Kidney capillary endothelial cell (primary cell): ENCODE measurements around the gene SLC50A1.

Experiments
- DNase-seq: peaks from one replicate; pipeline ENCODE4 v3.0.0-alpha.2; 2018; ENCODE audit warnings: low spot score

The SLC50A1 gene, protein sequence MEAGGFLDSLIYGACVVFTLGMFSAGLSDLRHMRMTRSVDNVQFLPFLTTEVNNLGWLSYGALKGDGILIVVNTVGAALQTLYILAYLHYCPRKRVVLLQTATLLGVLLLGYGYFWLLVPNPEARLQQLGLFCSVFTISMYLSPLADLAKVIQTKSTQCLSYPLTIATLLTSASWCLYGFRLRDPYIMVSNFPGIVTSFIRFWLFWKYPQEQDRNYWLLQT

DNA sequence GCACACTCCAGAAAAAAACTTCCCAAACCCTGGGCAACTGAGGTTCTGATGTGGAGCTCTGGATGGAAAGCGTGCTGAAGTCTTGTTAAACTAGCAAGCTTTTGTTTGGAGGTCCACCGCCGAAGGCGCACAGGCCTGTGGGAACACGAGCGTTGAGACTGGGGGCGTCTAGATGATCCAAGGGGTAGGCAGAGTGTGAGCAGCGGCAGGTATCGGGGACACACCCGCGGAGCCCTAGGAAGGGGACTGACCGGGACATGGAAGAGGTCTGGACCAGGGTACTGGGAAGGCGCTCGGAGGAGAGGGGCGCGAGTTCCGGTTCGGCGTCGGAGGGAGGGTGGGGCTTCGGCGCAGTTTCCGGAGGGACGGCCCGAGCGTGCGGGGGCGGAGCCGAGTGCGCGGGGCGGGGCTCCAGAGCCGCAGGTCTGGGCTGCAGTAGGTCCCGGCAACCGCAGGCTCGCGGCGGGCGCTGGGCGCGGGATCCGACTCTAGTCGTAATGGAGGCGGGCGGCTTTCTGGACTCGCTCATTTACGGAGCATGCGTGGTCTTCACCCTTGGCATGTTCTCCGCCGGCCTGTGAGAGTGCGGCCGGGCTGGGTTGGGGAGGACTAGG is at the start of gene SLC50A1:
Gene SLC50A1 (plus strand): TSS at position 438 of the 614 bp plus-strand sequence. CDS start 60 bp downstream, at position 498.
- peak; percentile 88 for DNase-seq

DNA sequence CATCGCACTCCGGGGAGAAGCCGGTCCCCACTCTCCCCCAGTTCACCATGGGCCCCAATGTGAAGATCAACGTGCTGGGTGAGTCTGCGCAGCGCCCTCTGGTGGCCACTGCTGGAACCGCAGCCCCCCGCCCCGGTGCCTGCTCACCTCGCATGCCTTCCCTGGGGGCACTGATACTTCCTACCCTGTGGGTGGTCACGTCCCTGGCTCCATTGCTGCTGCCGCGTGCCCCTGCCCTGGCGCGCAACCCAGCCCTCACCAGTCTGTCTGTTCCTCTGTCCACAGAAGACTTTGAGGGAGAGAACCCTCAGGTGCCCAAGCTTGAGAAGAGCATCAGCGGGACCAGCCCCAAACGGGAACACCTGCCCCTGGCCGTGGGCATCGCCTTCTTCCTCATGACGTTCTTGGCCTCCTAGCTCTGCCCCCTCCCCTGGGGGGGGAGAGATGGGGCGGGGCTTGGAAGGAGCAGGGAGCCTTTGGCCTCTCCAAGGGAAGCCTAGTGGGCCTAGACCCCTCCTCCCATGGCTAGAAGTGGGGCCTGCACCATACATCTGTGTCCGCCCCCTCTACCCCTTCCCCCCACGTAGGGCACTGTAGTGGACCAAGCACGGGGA is 49.4 kb upstream of the SLC50A1 start:
- DNase-seq, result no peak

DNA sequence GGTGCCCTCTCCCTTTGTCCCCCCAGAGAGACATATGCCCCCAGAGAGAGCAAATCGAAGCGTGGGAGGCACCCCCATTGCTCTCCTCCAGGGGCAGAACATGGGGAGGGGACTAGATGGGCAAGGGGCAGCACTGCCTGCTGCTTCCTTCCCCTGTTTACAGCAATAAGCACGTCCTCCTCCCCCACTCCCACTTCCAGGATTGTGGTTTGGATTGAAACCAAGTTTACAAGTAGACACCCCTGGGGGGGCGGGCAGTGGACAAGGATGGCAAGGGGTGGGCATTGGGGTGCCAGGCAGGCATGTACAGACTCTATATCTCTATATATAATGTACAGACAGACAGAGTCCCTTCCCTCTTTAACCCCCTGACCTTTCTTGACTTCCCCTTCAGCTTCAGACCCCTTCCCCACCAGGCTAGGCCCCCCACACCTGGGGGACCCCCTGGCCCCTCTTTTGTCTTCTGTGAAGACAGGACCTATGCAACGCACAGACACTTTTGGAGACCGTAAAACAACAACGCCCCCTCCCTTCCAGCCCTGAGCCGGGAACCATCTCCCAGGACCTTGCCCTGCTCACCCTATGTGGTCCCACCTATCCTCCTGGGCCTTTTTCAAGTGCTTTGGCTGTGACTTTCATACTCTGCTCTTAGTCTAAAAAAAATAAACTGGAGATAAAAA is 48.7 kb upstream of the SLC50A1 start:
- DNase-seq, result no peak

DNA sequence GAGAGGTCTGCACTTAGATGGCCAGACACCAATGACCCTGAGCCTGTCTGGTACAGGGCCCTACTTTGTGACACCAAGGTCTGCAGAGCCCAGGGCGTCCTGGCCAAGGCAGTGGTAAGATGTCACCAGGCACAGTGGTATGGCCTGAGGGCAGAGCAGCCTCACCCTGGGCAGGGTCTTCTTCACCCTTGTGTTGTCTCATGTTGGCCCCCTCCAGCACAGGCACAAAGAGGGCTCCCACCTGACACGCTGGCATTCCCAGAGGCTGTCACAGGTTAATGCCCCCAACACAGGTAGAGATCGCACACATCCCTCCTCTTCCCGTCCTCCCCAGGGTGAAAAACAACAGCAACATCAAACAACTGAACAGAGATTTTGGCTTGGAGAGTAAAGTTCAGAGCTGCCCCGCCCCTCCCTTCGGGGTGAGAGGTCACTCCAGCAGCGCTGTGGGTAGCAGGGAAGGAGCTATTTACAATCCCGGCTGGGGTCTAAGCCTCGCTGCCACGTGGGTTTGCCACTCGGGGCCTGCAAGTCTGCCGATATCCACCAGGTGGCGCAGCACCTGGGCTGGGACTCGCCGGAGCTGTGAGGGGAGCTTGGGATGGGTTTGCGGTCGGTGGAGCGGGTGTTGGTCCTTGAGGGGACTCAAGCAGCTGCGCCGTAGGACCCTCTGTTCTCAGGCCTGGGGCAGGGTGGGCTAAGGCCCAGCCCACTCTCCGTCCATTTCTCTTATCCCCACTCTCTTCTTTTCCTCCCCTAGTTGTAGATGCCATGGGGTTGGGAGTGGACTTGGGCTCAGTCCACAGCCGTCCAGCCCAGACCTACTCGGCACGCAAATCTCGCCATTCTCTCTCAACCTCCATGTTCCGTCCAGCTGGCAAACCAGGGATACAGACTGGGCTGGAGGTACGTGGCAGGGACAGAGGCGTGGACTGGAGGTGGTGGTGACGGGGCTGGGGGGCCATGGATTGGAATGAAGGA is 44.3 kb upstream of the SLC50A1 start:
- DNase-seq, result peak; percentile 77

DNA sequence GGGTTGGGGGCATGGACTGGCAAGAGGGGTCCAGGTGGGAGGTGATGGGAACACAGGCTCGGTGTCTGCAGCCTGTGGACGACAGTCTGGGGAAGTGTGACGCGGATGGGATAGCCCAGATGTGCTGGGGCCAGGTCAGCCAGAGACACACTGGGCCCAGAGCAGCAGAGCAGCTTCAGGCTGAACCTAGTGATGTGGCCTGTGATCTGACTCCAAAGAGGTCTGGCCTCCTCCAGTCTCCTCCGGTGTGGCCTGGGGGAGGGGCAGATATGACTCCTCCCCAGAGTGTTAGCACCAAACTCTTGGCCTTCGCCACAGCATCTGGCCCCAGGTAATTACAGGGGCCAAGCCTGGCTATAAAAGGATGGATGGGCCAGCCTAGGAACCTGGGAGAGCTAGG is 43.5 kb upstream of the SLC50A1 start:
- DNase-seq, result no peak

DNA sequence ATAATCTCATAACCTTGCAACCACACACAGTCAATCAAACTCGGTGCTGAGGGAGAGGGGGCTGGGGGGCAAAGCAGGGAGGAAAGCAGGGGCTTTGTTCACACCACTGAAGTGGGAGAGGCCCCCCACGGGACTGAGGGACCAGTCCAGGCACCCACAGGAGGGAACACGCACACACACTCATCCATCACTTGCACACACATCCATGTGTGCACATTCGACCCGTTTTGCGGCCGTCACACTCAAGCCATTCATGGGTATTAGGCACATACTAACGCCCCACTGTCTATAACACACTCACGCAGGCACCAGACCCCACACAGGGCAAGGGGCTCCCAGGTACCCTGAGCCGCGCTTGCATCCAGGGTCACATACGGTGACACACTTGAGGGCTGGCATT is 43.0 kb upstream of the SLC50A1 start:
- no peak for DNase-seq

DNA sequence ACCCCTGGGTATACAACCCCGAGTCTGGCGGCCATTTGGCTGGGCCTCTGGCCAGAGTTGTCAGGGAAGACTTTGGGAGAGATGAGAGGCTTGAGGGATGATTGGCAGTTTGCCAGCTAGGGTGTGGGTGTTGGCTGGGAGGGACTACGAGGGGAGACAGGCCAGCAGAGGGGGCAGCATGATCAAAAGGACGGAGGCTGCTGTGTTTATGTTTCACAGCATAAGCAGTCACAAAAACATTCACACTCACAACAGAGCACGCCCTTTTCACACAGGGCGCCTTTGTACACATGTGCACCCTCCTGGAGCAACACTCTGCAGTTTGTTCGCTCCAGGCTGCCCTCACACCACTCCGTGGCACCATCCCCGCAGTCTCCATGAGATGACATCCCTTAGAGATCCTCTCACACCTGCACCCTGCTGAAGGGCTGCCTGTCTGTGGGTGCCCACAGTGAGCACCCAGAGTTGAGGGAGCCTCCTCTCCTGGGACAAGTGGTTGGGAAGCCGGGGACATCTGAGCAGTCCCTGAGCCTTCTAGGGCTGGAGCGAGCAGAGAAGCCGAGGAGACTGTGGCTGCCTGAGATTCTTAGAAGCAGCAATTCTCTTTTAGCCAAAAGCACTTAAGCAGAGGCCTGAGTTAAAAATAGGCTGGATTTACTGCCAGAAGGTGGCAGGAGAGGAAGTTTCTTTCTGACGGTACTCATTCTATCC is 41.6 kb upstream of the SLC50A1 start:
- no peak for DNase-seq

DNA sequence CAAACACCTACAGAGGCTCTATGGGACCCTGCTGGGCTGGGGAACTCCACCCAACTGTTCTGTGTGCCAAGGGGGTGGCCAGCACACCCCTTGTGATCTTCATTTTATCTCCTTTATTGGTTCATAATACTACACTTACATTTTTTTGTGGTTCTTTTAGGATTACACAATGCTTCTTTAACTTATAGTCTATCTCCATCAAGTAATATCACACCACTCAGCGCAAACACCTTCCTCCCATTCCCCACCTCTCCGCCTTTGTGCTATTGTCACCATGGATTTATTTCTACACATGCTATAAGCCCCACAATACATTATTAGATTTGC is 41.1 kb upstream of the SLC50A1 start:
- DNase-seq, result no peak

DNA sequence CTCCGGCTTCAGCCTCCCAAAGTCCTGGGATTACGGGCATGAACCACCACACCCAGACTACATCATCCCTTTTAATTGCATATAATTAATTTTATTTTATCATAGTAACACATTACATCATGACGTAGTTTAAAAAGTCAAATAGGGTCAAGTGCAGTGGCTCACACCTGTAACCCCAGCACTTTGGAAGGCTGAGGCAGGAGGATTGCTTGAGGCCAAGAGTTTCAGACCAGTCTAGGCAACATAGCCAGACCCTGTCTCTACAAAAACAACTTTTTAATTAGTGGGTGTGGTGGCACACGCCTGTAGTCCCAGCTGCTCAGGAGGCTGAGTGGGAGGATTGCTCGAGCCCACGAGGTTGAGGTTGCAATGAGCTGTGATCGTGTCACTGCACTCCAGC is 36.3 kb upstream of the SLC50A1 start:
- DNase-seq, result no peak

DNA sequence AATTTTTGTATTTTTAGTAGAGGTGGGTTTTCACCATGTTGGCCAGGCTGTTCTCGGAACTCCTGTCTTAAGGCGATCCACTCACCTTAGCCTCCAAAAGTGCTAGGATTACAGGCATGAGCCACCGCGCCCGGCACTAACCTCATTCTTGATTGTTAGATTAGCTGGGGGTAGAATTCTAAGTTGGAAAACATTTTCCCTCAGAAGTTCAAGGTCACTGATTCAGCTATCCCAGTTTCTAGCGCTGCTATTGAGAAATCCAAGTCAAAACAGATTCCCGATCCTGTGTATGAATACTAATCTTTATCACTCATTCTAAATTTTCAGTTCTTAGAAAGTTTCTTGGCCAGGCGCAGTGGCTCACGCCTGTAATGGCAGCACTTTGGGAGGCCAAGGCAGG is 32.3 kb upstream of the SLC50A1 start:
- no peak for DNase-seq

DNA sequence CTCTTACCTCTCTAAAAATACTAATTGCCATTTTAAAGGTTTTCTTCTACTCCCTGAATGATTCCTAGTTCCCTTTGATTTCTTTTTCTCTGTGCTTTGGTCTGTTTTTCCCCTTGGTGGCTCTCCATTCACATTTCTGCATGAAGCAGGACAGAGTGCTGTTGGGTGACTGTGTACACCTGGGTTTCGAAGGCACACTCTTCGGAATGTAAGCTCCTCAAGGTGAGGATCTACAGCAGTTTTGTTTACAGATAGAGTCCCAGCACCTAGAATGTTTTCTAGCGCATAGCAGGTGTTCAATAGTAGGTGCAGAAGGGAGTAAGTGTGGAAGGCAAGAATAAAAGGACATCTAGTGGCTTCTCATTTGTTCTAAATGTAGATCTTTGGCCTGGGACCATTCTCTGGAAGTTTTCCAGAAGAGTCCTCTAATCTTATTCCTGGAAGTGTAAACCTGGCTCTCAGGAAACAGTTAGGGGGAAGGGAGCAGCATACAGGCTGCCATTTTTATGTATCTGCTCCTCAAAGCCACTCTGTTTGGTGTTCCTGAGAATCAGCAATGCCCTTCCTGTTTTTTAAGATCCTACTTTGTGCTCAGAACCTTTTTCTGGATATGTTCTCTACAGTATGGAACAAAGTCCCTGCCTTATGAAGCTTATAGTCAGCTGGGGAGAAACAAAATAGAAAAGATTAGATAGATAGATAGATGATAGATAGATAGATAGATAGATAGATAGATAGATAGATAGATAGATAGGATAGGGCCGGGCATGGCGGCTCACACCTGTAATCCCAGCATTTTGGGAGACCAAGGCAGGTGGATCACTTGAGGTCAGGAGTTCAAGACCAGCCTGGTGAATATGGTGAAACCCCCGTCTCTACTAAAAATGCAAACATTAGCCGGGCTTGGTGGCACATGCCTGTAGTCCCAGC is 30.8 kb upstream of the SLC50A1 start:
- no peak for DNase-seq

DNA sequence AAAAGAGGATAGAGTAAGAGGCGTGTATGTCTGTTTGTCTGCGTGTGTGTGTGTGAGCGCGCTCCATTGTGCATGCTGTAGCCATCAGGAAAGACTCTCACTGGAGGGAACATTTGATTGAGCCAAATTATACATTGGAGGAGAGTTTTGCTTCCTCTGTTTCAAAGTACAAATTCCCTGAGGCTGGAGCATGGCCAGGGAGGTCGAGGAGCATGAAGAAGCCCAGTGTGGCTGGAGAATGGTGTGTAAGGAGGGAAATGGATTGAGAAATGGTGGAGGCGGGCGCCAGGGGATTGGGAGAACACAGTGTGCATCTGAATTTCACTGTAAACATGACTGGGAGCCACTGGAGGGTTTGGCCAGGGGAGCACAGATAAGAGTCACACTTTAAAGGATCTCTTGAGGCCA is 30.0 kb upstream of the SLC50A1 start:
- no peak for DNase-seq

DNA sequence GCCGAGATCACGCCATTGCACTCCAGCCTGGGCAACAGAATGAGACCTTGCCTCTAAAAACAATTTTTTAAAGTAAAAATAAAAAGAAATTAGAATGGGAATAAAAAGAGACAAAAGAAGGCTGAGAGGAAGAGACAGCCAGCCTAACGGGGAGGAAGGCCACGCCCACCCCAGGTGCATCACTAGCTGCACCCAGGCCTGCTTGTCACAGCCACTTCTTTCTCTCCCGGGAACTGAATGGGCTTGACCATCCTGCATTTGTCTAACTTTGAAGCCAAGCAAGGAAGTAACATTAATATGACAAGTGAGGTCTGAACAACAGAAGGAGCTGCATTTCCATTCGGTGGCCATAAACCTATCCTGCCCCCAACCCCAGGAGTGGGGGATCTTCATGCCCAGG is 28.8 kb upstream of the SLC50A1 start:
- no peak for DNase-seq

DNA sequence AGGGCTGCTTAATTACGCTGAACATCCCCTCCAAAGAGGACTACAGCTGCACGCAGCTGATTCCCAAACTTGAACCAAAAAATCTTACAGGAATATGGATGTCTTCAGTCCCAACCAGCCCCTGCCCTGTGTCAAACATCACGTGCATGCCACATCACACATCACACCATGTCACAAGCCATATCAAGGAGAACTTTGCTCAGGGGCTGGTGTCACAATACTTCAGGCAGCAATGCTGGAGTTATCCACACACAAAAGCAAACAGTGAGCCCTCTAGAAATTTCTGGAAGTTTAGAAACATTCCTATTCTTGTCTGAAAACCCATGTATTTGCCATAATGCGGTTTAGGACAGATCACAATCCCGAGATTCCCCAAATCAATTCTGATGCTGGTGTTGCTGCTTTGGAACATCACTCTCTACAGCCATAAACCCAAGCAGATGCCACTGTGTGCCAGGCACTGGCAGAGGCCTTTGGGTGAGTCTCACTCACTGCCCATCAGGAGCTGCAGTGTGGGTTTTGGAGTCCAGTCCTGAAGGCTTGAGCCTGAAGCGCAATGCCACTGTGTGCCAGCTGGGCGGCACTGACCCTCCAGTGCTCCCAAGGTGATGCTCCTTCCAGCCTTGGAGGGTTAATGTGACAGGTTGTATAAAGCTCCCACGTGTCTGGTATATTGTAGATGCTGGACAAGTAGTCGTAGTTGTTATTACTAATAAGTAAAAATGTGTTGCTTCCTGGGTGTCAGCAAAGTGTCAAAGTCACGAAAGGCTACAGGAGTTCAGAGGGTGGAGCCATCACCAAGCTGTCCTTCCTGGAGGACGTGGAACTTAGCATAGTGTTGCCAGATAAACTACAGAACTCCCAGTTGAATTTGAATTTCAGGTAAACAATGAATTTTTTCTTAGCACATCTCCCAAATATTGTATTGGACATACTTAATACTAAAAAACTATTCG is 28.1 kb upstream of the SLC50A1 start:
- DNase-seq, result no peak

DNA sequence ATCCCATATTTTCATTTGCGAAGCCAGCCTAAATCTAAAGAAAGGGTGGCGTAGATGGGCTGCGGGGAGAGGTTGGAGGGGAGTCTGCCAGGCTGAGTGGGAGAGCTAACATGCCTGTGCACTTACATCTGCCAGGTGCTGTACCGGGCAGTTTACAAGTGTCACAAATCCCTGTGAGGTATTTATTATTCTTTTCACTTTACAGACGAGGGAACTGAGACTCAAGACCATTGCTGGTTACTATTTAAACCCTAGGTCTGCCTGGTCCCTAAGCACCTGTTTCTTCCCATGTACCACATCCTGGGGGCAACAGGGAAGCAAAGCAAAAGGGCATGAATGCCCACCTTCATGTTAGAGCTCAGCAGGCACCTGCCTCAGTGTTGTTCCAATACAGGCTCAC is 27.4 kb upstream of the SLC50A1 start:
- DNase-seq, result no peak

DNA sequence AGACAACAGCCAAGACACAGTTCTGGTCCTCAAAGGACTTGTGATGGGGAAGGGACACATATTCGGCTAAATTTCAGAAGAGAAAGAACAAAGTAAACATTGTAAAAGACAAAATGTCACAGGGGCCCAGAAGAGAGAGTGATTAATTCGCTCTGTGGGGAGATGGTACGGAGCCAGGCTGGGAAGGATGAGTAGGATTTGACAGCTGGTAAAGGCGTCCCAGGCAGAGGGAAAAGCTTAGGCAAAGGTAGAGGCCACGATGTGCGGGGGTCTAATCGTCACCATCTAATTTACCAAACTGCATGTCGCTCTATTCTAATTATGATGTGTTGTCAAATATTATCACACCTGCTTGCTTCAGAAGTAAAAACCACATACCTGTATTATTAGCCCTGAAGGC is 25.3 kb upstream of the SLC50A1 start:
- DNase-seq, result no peak

DNA sequence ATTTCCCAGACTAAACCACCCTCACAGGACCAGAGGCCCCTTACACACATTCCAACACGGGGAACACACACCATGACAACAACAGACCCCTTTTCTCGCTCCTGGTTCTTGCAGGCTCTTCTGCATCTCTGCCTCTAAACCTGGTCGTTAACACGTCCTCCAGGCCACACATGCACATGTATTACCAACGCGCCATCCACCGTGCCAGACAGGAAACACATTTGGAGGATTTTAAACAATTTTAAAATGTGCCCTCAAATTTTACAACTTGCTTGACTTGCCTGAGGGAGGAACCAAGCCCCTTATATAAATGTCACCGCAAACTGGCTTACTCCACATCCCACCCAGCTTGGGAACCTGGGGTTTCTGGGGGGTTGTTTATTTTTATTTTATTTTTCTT is 24.8 kb upstream of the SLC50A1 start:
- no peak for DNase-seq

DNA sequence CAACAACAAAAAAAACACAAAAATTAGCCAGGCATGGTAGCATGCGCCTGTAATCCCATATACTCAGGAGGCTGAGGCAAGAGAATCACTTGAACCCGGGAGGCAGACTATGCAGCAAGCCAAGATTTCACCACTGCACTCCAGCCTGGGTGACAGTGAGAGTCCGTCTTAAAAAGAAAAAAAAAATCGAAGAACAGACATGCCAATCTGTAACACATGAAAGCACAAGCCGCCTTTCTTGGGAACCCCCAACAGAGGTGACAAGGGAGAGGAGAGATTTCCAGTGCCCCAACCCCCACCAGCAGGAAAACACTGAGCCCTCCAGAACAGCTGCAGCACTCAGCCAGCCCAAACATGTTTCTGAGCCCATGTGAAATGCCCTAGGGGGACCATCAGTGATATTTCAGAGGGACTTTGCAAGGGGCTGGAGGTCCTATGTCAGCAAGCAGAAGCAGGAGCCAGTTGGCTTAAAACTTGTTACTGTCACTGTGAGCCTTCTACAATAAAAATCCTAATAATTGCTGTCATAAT is 22.1 kb upstream of the SLC50A1 start:
- DNase-seq, result no peak
